ENCODE data around the gene ALG12.
A peak's percentile ranks its signal among the peaks of the same experiment; 100 is the strongest.

The ALG12 gene

GRCh38 chr22:49935561-49935960 is 17.3 kb upstream of the ALG12 start:
- H3K4me3 ChIP-seq (ENCODE audit: low read length): peak overlapping the region; percentile 20; the same call in 1 of the 2 replicates
- no CpG with 5 or more reads among the region's 16 CpGs for WGBS (ENCODE audit: insufficient coverage, insufficient read length)

DNA sequence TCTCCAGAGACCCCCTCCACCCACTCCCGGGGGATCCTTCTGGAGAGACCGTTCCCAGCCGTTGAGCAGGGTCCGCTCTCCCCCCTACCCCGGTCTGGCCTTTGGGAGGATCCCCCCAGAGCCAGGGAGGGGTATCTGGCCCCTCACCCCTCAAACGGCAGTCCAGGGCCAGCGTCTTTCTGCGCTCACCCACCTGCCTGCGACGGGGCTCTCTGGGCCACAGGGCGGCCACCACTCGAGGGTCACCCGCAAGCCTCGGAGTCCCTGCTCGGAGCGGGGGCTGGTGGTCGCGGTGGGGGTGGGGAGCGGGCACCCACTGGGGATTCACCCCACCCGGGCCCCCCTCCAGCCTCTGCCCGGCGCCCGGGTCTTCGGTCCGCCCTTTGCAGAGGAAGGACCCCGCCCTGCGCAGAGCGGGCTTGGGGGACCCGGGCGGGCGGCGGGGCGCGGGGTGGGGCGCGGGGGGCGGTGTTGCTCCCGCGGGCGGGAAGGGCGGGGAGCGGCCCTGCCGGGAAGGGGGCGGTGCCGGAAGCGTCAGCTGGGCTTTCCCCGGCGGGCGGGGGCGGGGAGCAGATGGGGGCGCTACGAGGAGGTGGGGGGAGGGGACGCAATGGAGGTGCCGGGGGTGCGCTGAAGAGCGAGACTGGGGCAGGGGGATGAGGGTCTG is 16.8 kb upstream of the ALG12 start:
- H3K36me3 ChIP-seq (ENCODE audit: control insufficient read depth, insufficient read depth, low read length): no peaks in the 10 kb centered on the region; the same call in 1 of the 2 replicates
- H3K4me3 ChIP-seq (ENCODE audit: low read length): peak overlapping the region; percentile 20; the same call in 1 of the 2 replicates
- H3K27me3 ChIP-seq (ENCODE audit: control insufficient read depth, insufficient read depth, low read length): peaks cover 3% of the 10 kb centered on the region; the same call in 1 of the 2 replicates
- WGBS (ENCODE audit: insufficient coverage, insufficient read length): no CpG with 5 or more reads among the region's 56 CpGs
- DNase-seq (ENCODE audit: low read depth, low spot score): no peak
- H3K4me1 ChIP-seq (ENCODE audit: control insufficient read depth, insufficient read depth, low read length): peaks cover 1% of the 10 kb centered on the region; the same call in 1 of the 2 replicates
- no peak overlapping the region for H3K27ac ChIP-seq (ENCODE audit: low read length)
- H3K9me3 ChIP-seq (ENCODE audit: control insufficient read depth, insufficient read depth, low read length): no peaks in the 10 kb centered on the region

More at GRCh38 chr22:49935561-49935960, 17.3 kb upstream of the ALG12 start:
- H3K9me3 ChIP-seq (ENCODE audit: control insufficient read depth, insufficient read depth, low read length): no peaks in the 10 kb centered on the region
- DNase-seq (ENCODE audit: low read depth, low spot score): no peak
- no peaks in the 10 kb centered on the region; the same call in 1 of the 2 replicates for H3K36me3 ChIP-seq (ENCODE audit: control insufficient read depth, insufficient read depth, low read length)
- no peak overlapping the region for H3K27ac ChIP-seq (ENCODE audit: low read length)
- peaks cover 1% of the 10 kb centered on the region; the same call in 1 of the 2 replicates for H3K4me1 ChIP-seq (ENCODE audit: control insufficient read depth, insufficient read depth, low read length)
- H3K27me3 ChIP-seq (ENCODE audit: control insufficient read depth, insufficient read depth, low read length): no peaks in the 10 kb centered on the region

GRCh38 chr22:49934160-49934890 is 16.1 kb upstream of the ALG12 start:
- no CpG with 5 or more reads among the region's 24 CpGs for WGBS (ENCODE audit: insufficient coverage, insufficient read length)
- H3K27me3 ChIP-seq (ENCODE audit: control insufficient read depth, insufficient read depth, low read length): peaks cover 6% of the 10 kb centered on the region; the same call in 1 of the 2 replicates
- H3K36me3 ChIP-seq (ENCODE audit: control insufficient read depth, insufficient read depth, low read length): no peaks in the 10 kb centered on the region; the same call in 1 of the 2 replicates
- no peak overlapping the region; the same call in 1 of the 2 replicates for H3K4me3 ChIP-seq (ENCODE audit: low read length)
- no peak overlapping the region for H3K27ac ChIP-seq (ENCODE audit: low read length)
- H3K4me1 ChIP-seq (ENCODE audit: control insufficient read depth, insufficient read depth, low read length): peaks cover 1% of the 10 kb centered on the region; the same call in 1 of the 2 replicates
- no peaks in the 10 kb centered on the region for H3K9me3 ChIP-seq (ENCODE audit: control insufficient read depth, insufficient read depth, low read length)
- DNase-seq (ENCODE audit: low read depth, low spot score): no peak

- WGBS (ENCODE audit: insufficient coverage, insufficient read length): no CpG with 5 or more reads among the region's 27 CpGs
- H3K4me3 ChIP-seq (ENCODE audit: low read length): no peak overlapping the region
These were observed 15.3 kb upstream of the ALG12 start for GRCh38 chr22:49933236-49934159.

DNA sequence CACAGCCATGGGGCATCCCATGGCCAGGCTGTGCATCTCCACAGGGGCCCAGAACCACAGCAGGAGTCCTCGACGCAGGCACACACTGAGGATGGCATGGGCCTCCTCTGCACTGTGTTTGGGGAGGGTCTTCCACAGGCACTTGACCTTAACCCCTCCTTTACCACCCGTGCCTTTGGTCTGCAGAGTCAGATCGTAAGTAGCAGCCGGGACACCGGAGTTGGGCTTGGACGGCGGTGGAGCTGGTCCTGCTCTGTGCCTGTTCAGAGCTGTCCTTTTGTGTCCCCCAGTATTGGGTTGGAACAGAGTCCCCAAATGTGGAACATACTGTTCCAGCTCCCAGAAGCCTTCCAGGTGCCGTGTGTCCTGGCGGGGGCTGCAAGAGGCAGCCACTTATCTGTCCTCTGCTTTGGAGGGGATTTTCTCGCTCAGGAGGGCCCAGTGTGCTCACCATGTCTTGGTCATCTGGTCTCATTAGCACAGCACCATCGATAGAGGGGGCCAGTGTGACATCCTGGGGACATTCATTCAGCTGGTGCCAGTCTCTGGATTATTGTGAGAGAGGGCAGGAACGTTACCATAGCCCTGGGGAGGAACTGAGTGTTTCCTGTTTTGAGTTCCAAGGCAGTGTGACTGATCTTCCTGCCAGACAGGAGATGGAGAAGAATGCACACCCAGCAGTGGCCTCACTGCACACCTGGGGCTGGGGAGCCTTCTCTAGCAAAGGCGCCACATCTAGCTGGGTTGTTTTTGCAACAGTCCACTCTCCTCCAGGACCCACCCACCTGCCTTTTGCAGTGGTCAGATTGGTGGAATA is 12.6 kb upstream of the ALG12 start:
- H3K4me1 ChIP-seq (ENCODE audit: control insufficient read depth, insufficient read depth, low read length): no peaks in the 10 kb centered on the region; the same call in 1 of the 2 replicates
- H3K36me3 ChIP-seq (ENCODE audit: control insufficient read depth, insufficient read depth, low read length): no peaks in the 10 kb centered on the region; the same call in 1 of the 2 replicates
- no peak for DNase-seq (ENCODE audit: low read depth, low spot score)
- H3K27ac ChIP-seq (ENCODE audit: low read length): no peak overlapping the region
- peaks cover 6% of the 10 kb centered on the region; the same call in 1 of the 2 replicates for H3K27me3 ChIP-seq (ENCODE audit: control insufficient read depth, insufficient read depth, low read length)
- H3K4me3 ChIP-seq (ENCODE audit: low read length): no peak overlapping the region
- no peaks in the 10 kb centered on the region for H3K9me3 ChIP-seq (ENCODE audit: control insufficient read depth, insufficient read depth, low read length)
- no CpG with 5 or more reads among the region's 14 CpGs for WGBS (ENCODE audit: insufficient coverage, insufficient read length)

More at GRCh38 chr22:49933236-49934159, 15.3 kb upstream of the ALG12 start:
- H3K9me3 ChIP-seq (ENCODE audit: control insufficient read depth, insufficient read depth, low read length): no peaks in the 10 kb centered on the region
- no peak overlapping the region for H3K27ac ChIP-seq (ENCODE audit: low read length)
- DNase-seq (ENCODE audit: low read depth, low spot score): no peak
- peaks cover 1% of the 10 kb centered on the region; the same call in 1 of the 2 replicates for H3K4me1 ChIP-seq (ENCODE audit: control insufficient read depth, insufficient read depth, low read length)
- H3K27me3 ChIP-seq (ENCODE audit: control insufficient read depth, insufficient read depth, low read length): peaks cover 6% of the 10 kb centered on the region; the same call in 1 of the 2 replicates
- H3K36me3 ChIP-seq (ENCODE audit: control insufficient read depth, insufficient read depth, low read length): no peaks in the 10 kb centered on the region; the same call in 1 of the 2 replicates

GRCh38 chr22:49929994-49930575 is 11.8 kb upstream of the ALG12 start:
- DNase-seq (ENCODE audit: low read depth, low spot score): no peak
- Histone ChIP-seq H3K4me3 (ENCODE audit: low read length) (no peak overlapping the region), H3K36me3 (ENCODE audit: control insufficient read depth, insufficient read depth, low read length) (no peaks in the 10 kb centered on the region; the same call in 1 of the 2 replicates), H3K27ac (ENCODE audit: low read length) (no peak overlapping the region), H3K27me3 (ENCODE audit: control insufficient read depth, insufficient read depth, low read length) (peaks cover 6% of the 10 kb centered on the region; the same call in 1 of the 2 replicates), H3K9me3 (ENCODE audit: control insufficient read depth, insufficient read depth, low read length) (no peaks in the 10 kb centered on the region), H3K4me1 (ENCODE audit: control insufficient read depth, insufficient read depth, low read length) (no peaks in the 10 kb centered on the region; the same call in 1 of the 2 replicates)
- WGBS (ENCODE audit: insufficient coverage, insufficient read length): no CpG with 5 or more reads among the region's 21 CpGs

- no peak for DNase-seq (ENCODE audit: low read depth, low spot score)
- no peak overlapping the region for H3K27ac ChIP-seq (ENCODE audit: low read length)
- H3K27me3 ChIP-seq (ENCODE audit: control insufficient read depth, insufficient read depth, low read length): peaks cover 6% of the 10 kb centered on the region; the same call in 1 of the 2 replicates
- H3K4me1 ChIP-seq (ENCODE audit: control insufficient read depth, insufficient read depth, low read length): no peaks in the 10 kb centered on the region; the same call in 1 of the 2 replicates
- H3K36me3 ChIP-seq (ENCODE audit: control insufficient read depth, insufficient read depth, low read length): no peaks in the 10 kb centered on the region; the same call in 1 of the 2 replicates
- WGBS (ENCODE audit: insufficient coverage, insufficient read length): no CpG with 5 or more reads among the region's 75 CpGs
- no peak overlapping the region; the same call in 1 of the 2 replicates for H3K4me3 ChIP-seq (ENCODE audit: low read length)
- H3K9me3 ChIP-seq (ENCODE audit: control insufficient read depth, insufficient read depth, low read length): no peaks in the 10 kb centered on the region
These were observed 11.2 kb upstream of the ALG12 start for GRCh38 chr22:49929211-49929979.

- Histone ChIP-seq H3K36me3 (ENCODE audit: control insufficient read depth, insufficient read depth, low read length) (no peaks in the 10 kb centered on the region; the same call in 1 of the 2 replicates), H3K27me3 (ENCODE audit: control insufficient read depth, insufficient read depth, low read length) (peaks cover 6% of the 10 kb centered on the region; the same call in 1 of the 2 replicates), H3K9me3 (ENCODE audit: control insufficient read depth, insufficient read depth, low read length) (no peaks in the 10 kb centered on the region), H3K27ac (ENCODE audit: low read length) (no peak overlapping the region), H3K4me3 (ENCODE audit: low read length) (no peak overlapping the region), H3K4me1 (ENCODE audit: control insufficient read depth, insufficient read depth, low read length) (no peaks in the 10 kb centered on the region; the same call in 1 of the 2 replicates)
- no peak for DNase-seq (ENCODE audit: low read depth, low spot score)
- no CpG with 5 or more reads among the region's 38 CpGs for WGBS (ENCODE audit: insufficient coverage, insufficient read length)
These were observed 10.4 kb upstream of the ALG12 start for GRCh38 chr22:49928555-49929210.

Measured in iPS DF 6.9 (cell line).